GM12878 (cell line): ENCODE results near the gene PHF20. TPM values are rescaled to one million over a fixed set of nuclear protein-coding genes. Genes with fewer than 3 reads are reported as not detected.

Experiments
- ATAC-seq: fragments of 200-7000 bp; cut with Tn5 transposase; 3 replicates; pipeline ENCODE4 v1.9.1; 2020; ENCODE audit warnings: mild to moderate bottlenecking, moderate library complexity
- BruUV-seq: library from RNA; stranded (reverse); fragments of 400-500 nt; replicated peaks from 2 replicates; lab custom pipeline; 2021; lab: Mats Ljungman, UMichigan
- CTCF ChIA-PET: fragments of 300-600 bp; sonication (Branson Sonifier 250); formaldehyde crosslinking; extraction: SDS; loops from one replicate; lab custom pipeline; 2021; ENCODE audit warnings: inconsistent platforms; lab: Yijun Ruan, JAX
- POLR2A ChIA-PET: fragments of 350-600 bp; formaldehyde crosslinking; extraction: SDS; loops from one replicate; lab custom pipeline; 2021; ENCODE audit warnings: inconsistent platforms; lab: Charles Lee
- RAD21 ChIA-PET: fragments of 300-600 bp; sonication (Branson Sonifier 250); formaldehyde crosslinking; loops from one replicate; lab custom pipeline; 2023; ENCODE audit warnings: antibody characterized with exemption; ENCODE audit not compliant: unreplicated experiment; lab: Charles Lee
- SMC1A ChIA-PET: fragments of 300-600 bp; sonication (Branson Sonifier 250); formaldehyde crosslinking; loops from one replicate; lab custom pipeline; 2023; ENCODE audit not compliant: unreplicated experiment, uncharacterized antibody; lab: Charles Lee
- DNase-seq: peaks from one replicate; pipeline ENCODE4 v3.0.0-alpha.2; 2011; ENCODE audit warnings: low read depth, low spot score
- FAIRE-seq: peaks from 3 replicates; lab custom pipeline; 2011; peaks lifted over from hg19 to GRCh38; lab: Jason Lieb, UNC
- H2AFZ ChIP-seq: 2 replicates; pipeline ENCODE4 v1.6.0; 2011; ENCODE audit warnings: low read depth, low read length, control low read depth; ENCODE audit not compliant: control insufficient read depth
- H3K27ac ChIP-seq: 2 replicates; pipeline ENCODE4 v1.5.1; 2011; ENCODE audit warnings: control low read depth; ENCODE audit not compliant: control insufficient read depth, insufficient read depth
- H3K27me3 ChIP-seq, 2 experiments: replicated peaks in 1 of 2; 2 replicates each; pipeline versions ENCODE4 v1.6.0 to v1.6.1; 2011; ENCODE audit warnings: low read length in 1 of 2; ENCODE audit not compliant: control insufficient read depth in 2 of 2, insufficient read depth in 2 of 2
- H3K36me3 ChIP-seq, 2 experiments: 2 replicates each; pipeline ENCODE4 v1.5.1; 2011; ENCODE audit warnings: low read length in 1 of 2; ENCODE audit not compliant: control insufficient read depth in 2 of 2, insufficient read depth in 2 of 2
- H3K4me1 ChIP-seq: 2 replicates; pipeline ENCODE4 v1.6.1; 2011; ENCODE audit warnings: mild to moderate bottlenecking, low read length, moderate library complexity, mixed read lengths; ENCODE audit not compliant: control insufficient read depth, insufficient read depth
- H3K4me2 ChIP-seq: 2 replicates; pipeline ENCODE4 v1.6.0; 2011; ENCODE audit warnings: control low read depth; ENCODE audit not compliant: control insufficient read depth, insufficient read depth
- H3K4me3 ChIP-seq: fragments of 200-600 bp; sonication (generic); 2 replicates; pipeline ENCODE4 v1.5.1; 2016
- H3K79me2 ChIP-seq: 2 replicates; pipeline ENCODE4 v1.6.0; 2011; ENCODE audit warnings: low read length; ENCODE audit not compliant: control insufficient read depth, insufficient read depth
- H3K9ac ChIP-seq: 2 replicates; pipeline ENCODE4 v1.8.0; 2011; ENCODE audit warnings: low read length, control low read depth, mixed read lengths; ENCODE audit not compliant: control insufficient read depth, insufficient read depth
- H3K9me3 ChIP-seq: replicated peaks from 3 replicates; pipeline ENCODE4 v1.5.1; 2011; ENCODE audit warnings: mild to moderate bottlenecking, low read length; ENCODE audit not compliant: control insufficient read depth, insufficient read depth
- H4K20me1 ChIP-seq: 2 replicates; pipeline ENCODE4 v1.6.0; 2011; ENCODE audit not compliant: control insufficient read depth, insufficient read depth
- CBFB ChIP-seq: IDR thresholded peaks from 2 replicates; pipeline ENCODE4 v1.6.1; 2016; ENCODE audit warnings: antibody characterized with exemption, low read depth
- HDGF ChIP-seq: fragments of 450-650 bp; IDR thresholded peaks from 2 replicates; pipeline ENCODE4 v1.6.1; 2016; ENCODE audit warnings: antibody characterized with exemption
- NFYB ChIP-seq: IDR thresholded peaks from 2 replicates; pipeline ENCODE4 v1.6.1; 2011; ENCODE audit warnings: low read depth, mild to moderate bottlenecking, low read length, improper control_type of control experiment, moderate library complexity; ENCODE audit not compliant: insufficient read depth
- PAX8 ChIP-seq: fragments of 450-650 bp; IDR thresholded peaks from 2 replicates; pipeline ENCODE4 v1.6.1; 2017; ENCODE audit warnings: mild to moderate bottlenecking, moderate library complexity
- POLR2AphosphoS5 ChIP-seq: IDR thresholded peaks from 2 replicates; pipeline ENCODE4 v1.6.1; 2011; ENCODE audit warnings: mild to moderate bottlenecking, low read length, inconsistent platforms
- SREBF2 ChIP-seq: IDR thresholded peaks from 2 replicates; pipeline ENCODE4 v1.6.1; 2012; ENCODE audit warnings: mild to moderate bottlenecking, low read length
- ZSCAN29 ChIP-seq: fragments of 450-650 bp; IDR thresholded peaks from 2 replicates; pipeline ENCODE4 v1.6.1; 2017; ENCODE audit warnings: mild to moderate bottlenecking, moderate library complexity
- WGBS: methylation state at CpG from one replicate; pipeline ENCODE4 v1.1.6; 2016; ENCODE audit warnings: low lambda C conversion rate; ENCODE audit not compliant: insufficient replicate concordance, insufficient coverage; ENCODE audit errors: missing lambda C conversion rate; 5-methylcytosine and 5-hydroxymethylcytosine counted together
- in situ Hi-C: fragments of 300-500 bp; cut with MboI; formaldehyde crosslinking; loops from 9 replicates; pipeline ENCODE4 v1.14.3; 2018; ENCODE audit warnings: mixed read lengths
- intact Hi-C: fragments of 100-400 bp; cut with micrococcal nuclease; formaldehyde crosslinking; loops from one replicate; pipeline ENCODE4 v1.14.2; 2022; ENCODE audit not compliant: unreplicated experiment
- polyA plus RNA-seq, 11 experiments: library from polyadenylated mRNA; depleted of rRNA in 4 of 11; unstranded in 6 of 11; stranded (reverse) in 5 of 11; fragments of >200 nt; fragmentation: Nextera tagmentation in 4 of 11; fragmentation: Illumina TruSeq in 1 of 11; extraction: Ambion mirVana in 4 of 11; extraction: Trizol in 1 of 11; gene quantifications; 1 replicate in 1 of 11; 2 replicates in 10 of 11; pipeline versions ENCODE4 v1.2.1 to v1.2.3, GENCODE V29; 2011 to 2016; ENCODE audit warnings: inconsistent platforms in 2 of 11, missing spikeins in 2 of 11, low read depth in 1 of 11
- total RNA-seq, 4 experiments: library from RNA; depleted of rRNA in 3 of 4; stranded (reverse); fragments of >200 nt in 3 of 4; fragmentation: Illumina TruSeq in 1 of 4; extraction: Trizol in 1 of 4; gene quantifications; 2 replicates each; pipeline versions ENCODE4 v1.2.1 to v1.2.3, GENCODE V29; 2013 to 2021

The PHF20 gene
- total and polyA plus RNA-seq, 10 of the 15 experiments (the other 5 are each of a cell fraction or from before 2014, with no cell fraction given): 31.6 to 91.2 (median 46.8) TPM

DNA sequence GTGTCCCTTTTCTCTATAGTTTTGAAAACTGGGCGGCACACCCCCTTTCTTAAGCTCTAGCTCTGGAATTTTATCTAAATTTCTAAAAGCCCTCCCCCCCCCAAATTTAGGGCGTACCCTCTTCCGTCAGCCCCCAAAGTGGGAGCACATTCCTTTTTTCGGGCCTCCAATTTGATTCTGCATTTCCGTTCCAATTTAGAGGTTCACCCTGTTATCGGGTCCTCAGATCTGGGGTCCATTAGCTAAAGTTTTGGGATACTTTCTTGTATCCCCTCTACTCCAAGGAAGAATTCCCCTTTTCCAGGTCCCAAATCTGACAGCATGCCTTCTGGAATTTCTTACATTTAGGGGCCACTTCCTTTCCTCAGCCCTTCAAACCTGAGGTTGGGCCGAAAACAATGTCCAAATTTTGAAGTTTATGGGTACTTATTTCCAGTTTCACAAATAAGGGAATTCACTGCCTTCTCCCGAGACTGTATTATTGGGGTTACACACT lies 796 bp downstream of the PHF20 start:
- CTCF ChIA-PET: interaction anchor here (0.6 to 6.4 kb wide), 2 partner anchors 30 to 1460 kb away, joined by 3 to 69 read pairs; partner anchors contain the start of gene RBM39
- no peak for TF ChIP-seq HDGF
- no peak for TF ChIP-seq CBFB
- 0 out of 2 replicates have a peak, but pooled peaks have one; percentile 47 for TF ChIP-seq PAX8
- no peak for TF ChIP-seq NFYB
- TF ChIP-seq ZSCAN29: no peak
- no peak for TF ChIP-seq SREBF2
- TF ChIP-seq POLR2AphosphoS5: no peak
- H3K4me3 ChIP-seq: peak overlapping the region; percentile 92
- intact Hi-C loops (loop anchor here (1.0 kb wide), 1 partner anchor 30 kb away; the partner anchor contains the start of gene RBM39), in situ Hi-C loops (no loop called here)
- H3K27me3 ChIP-seq: no peaks in the 10 kb centered on the region
- no peaks in the 10 kb centered on the region for H4K20me1 ChIP-seq
- FAIRE-seq (no peak), ATAC-seq (no peak), DNase-seq (no peak)
- peak overlapping the region; percentile 91 for H3K4me2 ChIP-seq
- POLR2A ChIA-PET: interaction anchor here (0.5 to 11.5 kb wide), 7 partner anchors 31 to 282 kb away, joined by 3 to 214 read pairs (median 5); partner anchors contain the start of genes RBM39 and SCAND1
- under 1% methylated on average over 8 of the region's 8 CpGs for WGBS
- TSS peak; percentile 64 for BruUV-seq
- peaks cover 26% of the 10 kb centered on the region for H3K4me1 ChIP-seq
- peaks cover 0 to 7% of the 10 kb centered on the region in 2 experiments; a peak in 1 of 4 replicates for H3K36me3 ChIP-seq
- RAD21 ChIA-PET: interaction anchor here (0.8 to 7.3 kb wide), 5 partner anchors 26 to 180 kb away, joined by 3 to 157 read pairs (median 3); partner anchors contain the start of genes RBM39 and SPAG4
- SMC1A ChIA-PET: interaction anchor here (0.6 to 8.7 kb wide), 5 partner anchors 28 to 1102 kb away, joined by 3 to 151 read pairs (median 3); partner anchors contain the start of genes RBM39 and SCAND1
- H2AFZ ChIP-seq: peak overlapping the region; percentile 30
- H3K9me3 ChIP-seq: no peaks in the 10 kb centered on the region
- peak overlapping the region; percentile 89 for H3K9ac ChIP-seq
- H3K79me2 ChIP-seq: peaks cover 52% of the 10 kb centered on the region
- peak overlapping the region; percentile 79 for H3K27ac ChIP-seq
